H1 (cell line): Measurements from ENCODE around the gene SEC22C. TPM values are rescaled to one million over a fixed set of nuclear protein-coding genes. Genes with fewer than 3 reads are reported as not detected.

Experiments used
- ATF2 ChIP-seq: IDR thresholded peaks from 2 replicates; pipeline ENCODE4 v1.6.1; 2012; ENCODE audit warnings: low read length, inconsistent platforms
- ATF3 ChIP-seq: IDR thresholded peaks from 2 replicates; pipeline ENCODE4 v1.6.1; 2011; ENCODE audit warnings: low read depth, mild to moderate bottlenecking, low read length; ENCODE audit not compliant: insufficient read depth
- BACH1 ChIP-seq: IDR thresholded peaks from 2 replicates; pipeline ENCODE4 v1.6.1; 2012; ENCODE audit warnings: low read length, improper control_type of control experiment
- CTCF ChIP-seq, 3 experiments: IDR thresholded peaks; 1 replicate in 2 of 3; 2 replicates in 1 of 3; pipeline versions ENCODE4 v1.5.1 to v1.6.1; 2011; ENCODE audit warnings: low read length in 3 of 3, mild to moderate bottlenecking in 3 of 3, inconsistent platforms in 2 of 3, low read depth in 1 of 3, moderate library complexity in 1 of 3; ENCODE audit not compliant: insufficient read depth in 1 of 3; ENCODE audit errors: control extremely low read depth in 1 of 3
- EGR1 ChIP-seq: IDR thresholded peaks from 2 replicates; pipeline ENCODE4 v1.6.1; 2011; ENCODE audit warnings: low read depth, low read length, borderline replicate concordance
- EP300 ChIP-seq, 2 experiments: IDR thresholded peaks; 1 replicate in 1 of 2; 2 replicates in 1 of 2; pipeline ENCODE4 v1.6.1; 2011 to 2012; ENCODE audit warnings: low read depth in 2 of 2, low read length in 2 of 2, mild to moderate bottlenecking in 2 of 2, borderline replicate concordance in 1 of 2, inconsistent platforms in 1 of 2, moderate library complexity in 1 of 2
- GTF2F1 ChIP-seq: IDR thresholded peaks from 2 replicates; pipeline ENCODE4 v1.6.1; 2012; ENCODE audit warnings: low read depth, low read length, improper control_type of control experiment, borderline replicate concordance
- NANOG ChIP-seq: IDR thresholded peaks from 2 replicates; pipeline ENCODE4 v1.6.1; 2011; ENCODE audit warnings: low read length, low read depth, mild to moderate bottlenecking, inconsistent platforms; ENCODE audit not compliant: insufficient read depth, poor library complexity, severe bottlenecking
- PHF8 ChIP-seq: fragments of 200-600 bp; sonication (generic); conservative IDR thresholded peaks from 2 replicates; pipeline ENCODE4 v1.7.1; 2012; ENCODE audit warnings: low read depth, mild to moderate bottlenecking, inconsistent platforms, low read length, moderate library complexity
- RBBP5 ChIP-seq: IDR thresholded peaks from 2 replicates; pipeline ENCODE4 v1.7.1; 2012; ENCODE audit warnings: low read depth, mild to moderate bottlenecking, inconsistent platforms, low read length, moderate library complexity, borderline replicate concordance
- RXRA ChIP-seq: IDR thresholded peaks from 2 replicates; pipeline ENCODE4 v1.6.1; 2011; ENCODE audit warnings: low read depth, mild to moderate bottlenecking, low read length, moderate library complexity; ENCODE audit not compliant: insufficient read depth
- SIN3A ChIP-seq, 2 experiments: IDR thresholded peaks in 1 of 2; conservative IDR thresholded peaks in 1 of 2; 2 replicates each; pipeline ENCODE4 v1.6.1; 2011 to 2012; ENCODE audit warnings: low read length in 2 of 2, improper control_type of control experiment in 1 of 2, low read depth in 1 of 2, mild to moderate bottlenecking in 1 of 2
- SIRT6 ChIP-seq: IDR thresholded peaks from one replicate; pipeline ENCODE4 v1.7.1; 2012; ENCODE audit warnings: low read length, inconsistent platforms
- SUZ12 ChIP-seq: fragments of 200-600 bp; sonication (generic); IDR thresholded peaks from 2 replicates; pipeline ENCODE4 v1.6.1; 2012; ENCODE audit warnings: mild to moderate bottlenecking, inconsistent platforms, low read length, moderate library complexity, mixed read lengths
- TBP ChIP-seq: IDR thresholded peaks from 2 replicates; pipeline ENCODE4 v1.6.1; 2011; ENCODE audit warnings: low read depth, low read length, improper control_type of control experiment
- USF2 ChIP-seq: IDR thresholded peaks from 2 replicates; pipeline ENCODE4 v1.6.1; 2011; ENCODE audit warnings: low read length, improper control_type of control experiment
- polyA plus RNA-seq, 7 experiments: library from polyadenylated mRNA; depleted of rRNA in 3 of 7; stranded (reverse) in 5 of 7; unstranded in 2 of 7; fragments of >200 nt in 5 of 7; fragments of 200-250 nt in 2 of 7; gene quantifications; 1 replicate in 5 of 7; 2 replicates in 1 of 7; 4 replicates in 1 of 7; pipeline versions ENCODE4 v1.2.1 to v1.2.3, GENCODE V29; 2011 to 2013; ENCODE audit warnings: missing spikeins in 2 of 7, mixed read lengths in 2 of 7
- total RNA-seq: library from RNA; stranded (reverse); fragmentation: NEBNext Ultra II Directional; extraction: Animal tissue kit (Norgen Biotek cat#: 25700); gene quantifications from 2 replicates; pipeline ENCODE4 v1.2.1, GENCODE V29; 2021

Gene SEC22C
- total and polyA plus RNA-seq, 2 of the 8 experiments (the other 6 are each of a cell fraction or from before 2014, with no cell fraction given), result 23.4 to 38.3 TPM

- TF ChIP-seq USF2 (peak; percentile 30; the same call in 1 of the 2 replicates), SIN3A (conservative IDR thresholded peaks at IDR 0.05 in 1 of 2, IDR thresholded peaks at IDR 0.05 in 1 of 2; ENCODE audit: low read depth in 1 of 2, low read length in 2 of 2) (peak; percentile 26 to 28; a peak in 2 of 4 replicates), SIRT6 (no peak), TBP (peak; percentile 89), NANOG (no peak), RXRA (no peak), GTF2F1 (no peak), BACH1 (no peak), ATF3 (no peak), PHF8 (peak; percentile 89), EGR1 (no peak), RBBP5 (peak; percentile 84), EP300 (IDR thresholded peaks at IDR 0.05; ENCODE audit: borderline replicate concordance in 1 of 2, low read depth in 2 of 2, low read length in 2 of 2) (0 out of 3 replicates have a peak, but pooled peaks of 1 of the 2 experiments have one; percentile 1), CTCF (IDR thresholded peaks at IDR 0.05; ENCODE audit: control extremely low read depth in 1 of 3, insufficient read depth in 1 of 3, low read depth in 1 of 3, low read length in 3 of 3) (peak; percentile 28 to 47 (median 40); a peak in 3 of 4 replicates), SUZ12 (no peak), ATF2 (no peak)
These were observed at the start of gene SEC22C (continued) for GRCh38 chr3:42581709-42582473.
